ENCODE data around the gene SLITRK4. TPM values are rescaled to one million over a fixed set of nuclear protein-coding genes. Genes with fewer than 3 reads are reported as not detected.

The SLITRK4 gene
- total RNA-seq, 1 experiment from 2014 or later, result 1.5 TPM

GRCh38 chrX:143636831-143637230 lies 930 bp upstream of the SLITRK4 start:
- Histone ChIP-seq H4K20me1 (ENCODE audit: control insufficient read depth, insufficient read depth, insufficient read length) (no peaks in the 10 kb centered on the region), H2AK5ac (ENCODE audit: insufficient read length, low read length) (no peak overlapping the region), H4K8ac (replicated peaks; ENCODE audit: insufficient read length, low read depth, low read length) (no peak overlapping the region), H2BK20ac (ENCODE audit: low read depth, low read length, poor library complexity, severe bottlenecking) (no peak overlapping the region), H3K79me1 (ENCODE audit: insufficient read depth, low read depth, low read length, poor library complexity, severe bottlenecking) (no peaks in the 10 kb centered on the region), H3K4me1 (ENCODE audit: insufficient read depth, low read length) (no peaks in the 10 kb centered on the region), H2BK15ac (ENCODE audit: low read depth, low read length) (no peak overlapping the region), H3K27me3 (ENCODE audit: insufficient read depth, low read length) (no peaks in the 10 kb centered on the region; the same call in 1 of the 2 replicates), H3K4me2 (ENCODE audit: insufficient read depth, insufficient read length, low read length) (peak overlapping the region; percentile 45), H2BK120ac (ENCODE audit: low read depth, low read length, poor library complexity, severe bottlenecking) (no peak overlapping the region), H3T11ph (ENCODE audit: low read length) (no peak overlapping the region), H3K14ac (ENCODE audit: insufficient read depth, low read length) (no peak overlapping the region), H2BK5ac (ENCODE audit: insufficient read length, low read length) (no peak overlapping the region), H3K9me3 (ENCODE audit: control insufficient read depth, low read depth, low read length) (peaks cover 4% of the 10 kb centered on the region), H4K91ac (ENCODE audit: insufficient read length, low read depth, low read length) (no peak overlapping the region), H3K23me2 (ENCODE audit: insufficient read length, low read depth, low read length, poor library complexity, severe bottlenecking) (peaks cover 9% of the 10 kb centered on the region), H2BK12ac (ENCODE audit: insufficient read length, low read depth, low read length) (no peak overlapping the region), H3K23ac (ENCODE audit: insufficient read length, low read depth, low read length) (no peak overlapping the region), H3K56ac (ENCODE audit: insufficient read length, low read depth, low read length) (no peak overlapping the region), H3K4ac (ENCODE audit: low read depth, low read length) (no peak overlapping the region), H3K79me2 (ENCODE audit: insufficient read depth, low read length) (no peaks in the 10 kb centered on the region), H3K27ac (ENCODE audit: insufficient read length, low read depth, low read length) (no peak overlapping the region), H4K5ac (ENCODE audit: insufficient read length, low read depth, low read length) (no peak overlapping the region), H3K9ac (ENCODE audit: extremely low read depth, insufficient read length, low read length) (no peak overlapping the region), H2AFZ (ENCODE audit: low read length) (no peak overlapping the region), H3K18ac (ENCODE audit: insufficient read length, low read depth, low read length) (no peak overlapping the region)
- H3K4me3 Mint-ChIP-seq, result peak overlapping the region in 1 of 2 experiments; percentile 92; a peak in 1 of 5 replicates
- H3K36me3 Mint-ChIP-seq (ENCODE audit: insufficient read depth in 1 of 3, low read depth in 3 of 3), result peaks cover 0 to 3% (median 2%) of the 10 kb centered on the region in 3 experiments; a peak in 3 of 7 replicates
- H3K27me3 Mint-ChIP-seq (ENCODE audit: low read depth), result peaks cover 19% of the 10 kb centered on the region
- TF ChIP-seq, protein P1, sequence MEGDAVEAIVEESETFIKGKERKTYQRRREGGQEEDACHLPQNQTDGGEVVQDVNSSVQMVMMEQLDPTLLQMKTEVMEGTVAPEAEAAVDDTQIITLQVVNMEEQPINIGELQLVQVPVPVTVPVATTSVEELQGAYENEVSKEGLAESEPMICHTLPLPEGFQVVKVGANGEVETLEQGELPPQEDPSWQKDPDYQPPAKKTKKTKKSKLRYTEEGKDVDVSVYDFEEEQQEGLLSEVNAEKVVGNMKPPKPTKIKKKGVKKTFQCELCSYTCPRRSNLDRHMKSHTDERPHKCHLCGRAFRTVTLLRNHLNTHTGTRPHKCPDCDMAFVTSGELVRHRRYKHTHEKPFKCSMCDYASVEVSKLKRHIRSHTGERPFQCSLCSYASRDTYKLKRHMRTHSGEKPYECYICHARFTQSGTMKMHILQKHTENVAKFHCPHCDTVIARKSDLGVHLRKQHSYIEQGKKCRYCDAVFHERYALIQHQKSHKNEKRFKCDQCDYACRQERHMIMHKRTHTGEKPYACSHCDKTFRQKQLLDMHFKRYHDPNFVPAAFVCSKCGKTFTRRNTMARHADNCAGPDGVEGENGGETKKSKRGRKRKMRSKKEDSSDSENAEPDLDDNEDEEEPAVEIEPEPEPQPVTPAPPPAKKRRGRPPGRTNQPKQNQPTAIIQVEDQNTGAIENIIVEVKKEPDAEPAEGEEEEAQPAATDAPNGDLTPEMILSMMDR (conservative IDR thresholded peaks at IDR 0.05), result no peak
- peaks cover 57 to 62% of the 10 kb centered on the region in 2 experiments for H3K9me3 Mint-ChIP-seq
- H3K27ac Mint-ChIP-seq, result peak overlapping the region in 1 of 3 experiments; percentile 60; a peak in 1 of 7 replicates
- peaks cover 9 to 16% of the 10 kb centered on the region in 2 experiments for H3K4me1 Mint-ChIP-seq
- DNase-seq, result no peak
- no CpG with 5 or more reads among the region's 2 CpGs for WGBS (ENCODE audit: extremely low coverage, insufficient read length, low lambda C conversion rate)

Measured in H9 (cell line).